ENCODE results near the gene PCTP. TPM values are rescaled to one million over a fixed set of nuclear protein-coding genes. Genes with fewer than 3 reads are reported as not detected.

The PCTP gene
- total and polyA plus RNA-seq, 9 of the 15 experiments (the other 6 are each of a cell fraction or from before 2014, with no cell fraction given), result 10.9 to 62.3 (median 41.2) TPM

GRCh38 chr17:55723488-55723848, 27.4 kb upstream of the PCTP start:
- Histone ChIP-seq H3K4me1 (replicated peaks in 1 of 2; ENCODE audit: control insufficient read depth in 2 of 2, insufficient read depth in 2 of 2, low read length in 2 of 2) (peaks cover 3 to 6% of the 10 kb centered on the region in 2 experiments; a peak in 3 of 5 replicates), H3K4me3 (no peak overlapping the region), H3K27me3 (ENCODE audit: control insufficient read depth in 2 of 2, insufficient read depth in 2 of 2, low read length in 2 of 2) (no peaks in the 10 kb centered on the region), H3K4me2 (ENCODE audit: insufficient read depth, low read length) (no peak overlapping the region), H3K36me3 (ENCODE audit: control insufficient read depth, insufficient read depth, low read length) (no peaks in the 10 kb centered on the region), H3K27ac (ENCODE audit: extremely low read depth, low read depth, low read length) (no peak overlapping the region), H3K79me2 (ENCODE audit: control insufficient read depth, insufficient read depth, low read length) (no peaks in the 10 kb centered on the region), H2AFZ (ENCODE audit: low read depth, low read length) (no peak overlapping the region), H3K9me1 (ENCODE audit: control insufficient read depth, insufficient read depth, low read length) (no peaks in the 10 kb centered on the region), H3K9ac (ENCODE audit: insufficient read depth in 1 of 2, low read depth in 2 of 2, low read length in 2 of 2) (no peak overlapping the region), H3K9me3 (replicated peaks; ENCODE audit: control insufficient read depth, insufficient read depth, low read depth, low read length) (no peaks in the 10 kb centered on the region), H4K20me1 (replicated peaks; ENCODE audit: control insufficient read depth, insufficient read depth, low read length) (no peaks in the 10 kb centered on the region)
- ChIA-PET POLR2A (interaction anchor here (0.7 to 3.7 kb wide), 4 partner anchors 11 to 407 kb away, joined by 4 to 13 read pairs (median 8); no protein-coding TSS in a partner anchor), CTCF (ENCODE audit: low intra/inter-chr PET ratio) (no interaction called here)
- no peak for DNase-seq (ENCODE audit: extremely low read depth in 1 of 4, low spot score in 3 of 4)
- BruUV-seq (replicated peaks), result no TSS peak
- in situ Hi-C loops (cut with MboI) (loop anchor here (5.0 kb wide), 1 partner anchor 44 kb away; no protein-coding TSS in a partner anchor), intact Hi-C loops (cut with micrococcal nuclease) (no loop called here)
- TF ChIP-seq ARID2 (IDR thresholded peaks at IDR 0.05) (no peak), CBX1 (IDR thresholded peaks at IDR 0.05; ENCODE audit: low read depth) (no peak), MCM7 (IDR thresholded peaks at IDR 0.05) (no peak), ESRRB (CRISPR knock-in tag; IDR thresholded peaks at IDR 0.05; ENCODE audit: borderline replicate concordance) (no peak), CTCF (IDR thresholded peaks at IDR 0.05 in 2 of 3, conservative IDR thresholded peaks at IDR 0.05 in 1 of 3; ENCODE audit: insufficient read depth in 2 of 3, low read depth in 1 of 3, low read length in 3 of 3) (no peak), ETS2 (tag; IDR thresholded peaks at IDR 0.05; ENCODE audit: borderline replicate concordance, poor library complexity, severe bottlenecking) (no peak), KDM1A (IDR thresholded peaks at IDR 0.05) (peak in 1 of 2 experiments; percentile 42; a peak in 1 of 4 replicates), TBP (optimal IDR thresholded peaks at IDR 0.05; ENCODE audit: low read depth, low read length) (no peak), HNRNPK (IDR thresholded peaks at IDR 0.05; ENCODE audit: low read depth, low read length, poor library complexity, severe bottlenecking) (no peak), WHSC1 (IDR thresholded peaks at IDR 0.05; ENCODE audit: low read length) (no peak), HDAC2 (IDR thresholded peaks at IDR 0.05) (0 out of 2 replicates have a peak, but pooled peaks have one; percentile 21), RBM25 (IDR thresholded peaks at IDR 0.05; ENCODE audit: low read depth, low read length, severe bottlenecking) (peak; percentile 90), BACH1 (tag; IDR thresholded peaks at IDR 0.05) (no peak), RFX7 (CRISPR knock-in tag; IDR thresholded peaks at IDR 0.05) (no peak), BCOR (IDR thresholded peaks at IDR 0.05) (0 out of 2 replicates have a peak, but pooled peaks have one; percentile 48)
- TF ChIP-seq, protein P1, sequence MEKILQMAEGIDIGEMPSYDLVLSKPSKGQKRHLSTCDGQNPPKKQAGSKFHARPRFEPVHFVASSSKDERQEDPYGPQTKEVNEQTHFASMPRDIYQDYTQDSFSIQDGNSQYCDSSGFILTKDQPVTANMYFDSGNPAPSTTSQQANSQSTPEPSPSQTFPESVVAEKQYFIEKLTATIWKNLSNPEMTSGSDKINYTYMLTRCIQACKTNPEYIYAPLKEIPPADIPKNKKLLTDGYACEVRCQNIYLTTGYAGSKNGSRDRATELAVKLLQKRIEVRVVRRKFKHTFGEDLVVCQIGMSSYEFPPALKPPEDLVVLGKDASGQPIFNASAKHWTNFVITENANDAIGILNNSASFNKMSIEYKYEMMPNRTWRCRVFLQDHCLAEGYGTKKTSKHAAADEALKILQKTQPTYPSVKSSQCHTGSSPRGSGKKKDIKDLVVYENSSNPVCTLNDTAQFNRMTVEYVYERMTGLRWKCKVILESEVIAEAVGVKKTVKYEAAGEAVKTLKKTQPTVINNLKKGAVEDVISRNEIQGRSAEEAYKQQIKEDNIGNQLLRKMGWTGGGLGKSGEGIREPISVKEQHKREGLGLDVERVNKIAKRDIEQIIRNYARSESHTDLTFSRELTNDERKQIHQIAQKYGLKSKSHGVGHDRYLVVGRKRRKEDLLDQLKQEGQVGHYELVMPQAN (IDR thresholded peaks at IDR 0.05; ENCODE audit: borderline replicate concordance), result no peak
- FAIRE-seq, result no peak
- ATAC-seq, result no peak
